Sigmoid colon (tissue), 4 donors: ENCODE data around the gene NDUFS8.

Source experiments
- CTCF ChIP-seq, 4 experiments: fragments of 450-650 bp in 3 of 4; fragments of 200-600 bp in 1 of 4; IDR thresholded peaks; one replicate each; pipeline ENCODE4 v1.5.1; 2016 to 2019; ENCODE audit warnings: antibody characterized with exemption in 4 of 4, mild to moderate bottlenecking in 3 of 4, moderate library complexity in 2 of 4
- POLR2A ChIP-seq, 2 donors: fragments of 450-650 bp; IDR thresholded peaks; one replicate each; pipeline ENCODE4 v1.6.1; 2016; ENCODE audit warnings: antibody characterized with exemption in 2 of 2, mild to moderate bottlenecking in 2 of 2, moderate library complexity in 2 of 2
- POLR2AphosphoS5 ChIP-seq, 4 donors: sonication (generic); formaldehyde crosslinking; IDR thresholded peaks; one replicate each; pipeline ENCODE4 v1.6.1; 2017; ENCODE audit warnings: antibody characterized with exemption in 4 of 4

- no peak for TF ChIP-seq CTCF (IDR thresholded peaks at IDR 0.05)
- TF ChIP-seq POLR2A (IDR thresholded peaks at IDR 0.05), result no peak
- no peak for TF ChIP-seq POLR2AphosphoS5 (IDR thresholded peaks at IDR 0.05)
Measured at GRCh38 chr11:68022531-68022930, 8.0 kb upstream of the NDUFS8 start.
